ENCODE measurements around the gene FAM136A. TPM values are rescaled to one million over a fixed set of nuclear protein-coding genes. Genes with fewer than 3 reads are reported as not detected.

The FAM136A gene
- total and polyA plus RNA-seq, 2 of the 13 experiments (the other 11 are each of a cell fraction or from before 2014, with no cell fraction given), result 77.8 to 126 TPM

DNA sequence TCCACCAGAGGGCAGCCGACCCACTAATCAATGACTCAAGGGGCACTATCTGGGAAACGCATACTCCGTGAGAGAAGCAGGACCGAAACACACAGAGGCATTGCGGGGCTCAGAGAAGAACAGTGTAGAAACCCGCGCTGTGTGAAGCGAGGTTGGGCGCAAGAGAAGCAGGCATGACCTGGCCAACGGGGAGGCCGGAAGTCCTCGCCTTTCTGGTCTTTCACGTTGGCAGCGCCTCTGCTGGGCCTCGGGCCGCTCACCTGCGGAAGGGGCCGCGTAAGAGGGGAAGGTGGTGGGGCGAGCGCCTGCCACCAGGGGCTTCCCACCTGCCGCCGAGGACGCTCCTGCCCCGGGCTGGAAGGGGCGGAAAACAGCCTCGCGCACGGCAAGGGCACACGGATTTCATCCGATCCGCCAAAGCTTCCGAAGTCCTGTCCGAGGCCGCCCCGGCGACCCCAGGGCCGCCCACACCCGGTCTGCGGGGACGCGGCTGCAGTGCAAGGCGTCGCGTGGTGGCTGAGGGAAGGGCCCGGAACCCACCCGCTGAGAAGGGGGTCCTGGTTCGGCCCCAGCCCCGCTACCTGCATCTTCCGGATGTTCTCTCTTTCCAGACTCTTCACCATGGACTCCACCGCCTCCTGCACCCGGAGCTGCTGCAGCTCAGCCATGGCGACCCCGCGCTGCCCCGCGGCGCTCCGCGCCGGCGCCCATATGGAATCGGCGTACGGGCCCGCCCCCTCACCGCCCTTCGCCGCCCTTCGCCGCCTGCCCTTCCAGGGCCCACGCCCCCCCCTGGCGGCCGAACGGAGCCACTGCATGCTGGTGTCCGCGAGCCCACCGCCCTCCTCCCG is at the start of gene FAM136A (continued):
- peak; percentile 77 for TF ChIP-seq TGIF2 (CRISPR knock-in tag; IDR thresholded peaks at IDR 0.05)
- no peak for TF ChIP-seq SP1 (IDR thresholded peaks at IDR 0.05)
- peak; percentile 83 for TF ChIP-seq SP1 (CRISPR knock-in tag; IDR thresholded peaks at IDR 0.05)
- no peak for TF ChIP-seq NPAS2 (CRISPR knock-in tag; IDR thresholded peaks at IDR 0.05; ENCODE audit: borderline replicate concordance)
- peak; percentile 94; the same call in 1 of the 2 replicates for TF ChIP-seq ZFP91 (CRISPR knock-in tag; IDR thresholded peaks at IDR 0.05; ENCODE audit: borderline replicate concordance)
- TF ChIP-seq ZNF264 (CRISPR knock-in tag; IDR thresholded peaks at IDR 0.05), result peak; percentile 83; the same call in 1 of the 2 replicates
- TF ChIP-seq, protein P1, sequence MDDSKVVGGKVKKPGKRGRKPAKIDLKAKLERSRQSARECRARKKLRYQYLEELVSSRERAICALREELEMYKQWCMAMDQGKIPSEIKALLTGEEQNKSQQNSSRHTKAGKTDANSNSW (CRISPR knock-in tag; IDR thresholded peaks at IDR 0.05; ENCODE audit: borderline replicate concordance), result peak; percentile 71; the same call in 1 of the 2 replicates
- peak; percentile 89 for TF ChIP-seq IKZF5 (CRISPR knock-in tag; IDR thresholded peaks at IDR 0.05)
- TF ChIP-seq RAD21 (CRISPR knock-in tag; IDR thresholded peaks at IDR 0.05), result peak; percentile 70
- TF ChIP-seq ZC3H4 (CRISPR knock-in tag; IDR thresholded peaks at IDR 0.05; ENCODE audit: borderline replicate concordance), result 0 out of 2 replicates have a peak, but pooled peaks have one; percentile 18
- TF ChIP-seq ETV5 (CRISPR knock-in tag; IDR thresholded peaks at IDR 0.05; ENCODE audit: borderline replicate concordance), result peak; percentile 89
- TF ChIP-seq, protein P2, sequence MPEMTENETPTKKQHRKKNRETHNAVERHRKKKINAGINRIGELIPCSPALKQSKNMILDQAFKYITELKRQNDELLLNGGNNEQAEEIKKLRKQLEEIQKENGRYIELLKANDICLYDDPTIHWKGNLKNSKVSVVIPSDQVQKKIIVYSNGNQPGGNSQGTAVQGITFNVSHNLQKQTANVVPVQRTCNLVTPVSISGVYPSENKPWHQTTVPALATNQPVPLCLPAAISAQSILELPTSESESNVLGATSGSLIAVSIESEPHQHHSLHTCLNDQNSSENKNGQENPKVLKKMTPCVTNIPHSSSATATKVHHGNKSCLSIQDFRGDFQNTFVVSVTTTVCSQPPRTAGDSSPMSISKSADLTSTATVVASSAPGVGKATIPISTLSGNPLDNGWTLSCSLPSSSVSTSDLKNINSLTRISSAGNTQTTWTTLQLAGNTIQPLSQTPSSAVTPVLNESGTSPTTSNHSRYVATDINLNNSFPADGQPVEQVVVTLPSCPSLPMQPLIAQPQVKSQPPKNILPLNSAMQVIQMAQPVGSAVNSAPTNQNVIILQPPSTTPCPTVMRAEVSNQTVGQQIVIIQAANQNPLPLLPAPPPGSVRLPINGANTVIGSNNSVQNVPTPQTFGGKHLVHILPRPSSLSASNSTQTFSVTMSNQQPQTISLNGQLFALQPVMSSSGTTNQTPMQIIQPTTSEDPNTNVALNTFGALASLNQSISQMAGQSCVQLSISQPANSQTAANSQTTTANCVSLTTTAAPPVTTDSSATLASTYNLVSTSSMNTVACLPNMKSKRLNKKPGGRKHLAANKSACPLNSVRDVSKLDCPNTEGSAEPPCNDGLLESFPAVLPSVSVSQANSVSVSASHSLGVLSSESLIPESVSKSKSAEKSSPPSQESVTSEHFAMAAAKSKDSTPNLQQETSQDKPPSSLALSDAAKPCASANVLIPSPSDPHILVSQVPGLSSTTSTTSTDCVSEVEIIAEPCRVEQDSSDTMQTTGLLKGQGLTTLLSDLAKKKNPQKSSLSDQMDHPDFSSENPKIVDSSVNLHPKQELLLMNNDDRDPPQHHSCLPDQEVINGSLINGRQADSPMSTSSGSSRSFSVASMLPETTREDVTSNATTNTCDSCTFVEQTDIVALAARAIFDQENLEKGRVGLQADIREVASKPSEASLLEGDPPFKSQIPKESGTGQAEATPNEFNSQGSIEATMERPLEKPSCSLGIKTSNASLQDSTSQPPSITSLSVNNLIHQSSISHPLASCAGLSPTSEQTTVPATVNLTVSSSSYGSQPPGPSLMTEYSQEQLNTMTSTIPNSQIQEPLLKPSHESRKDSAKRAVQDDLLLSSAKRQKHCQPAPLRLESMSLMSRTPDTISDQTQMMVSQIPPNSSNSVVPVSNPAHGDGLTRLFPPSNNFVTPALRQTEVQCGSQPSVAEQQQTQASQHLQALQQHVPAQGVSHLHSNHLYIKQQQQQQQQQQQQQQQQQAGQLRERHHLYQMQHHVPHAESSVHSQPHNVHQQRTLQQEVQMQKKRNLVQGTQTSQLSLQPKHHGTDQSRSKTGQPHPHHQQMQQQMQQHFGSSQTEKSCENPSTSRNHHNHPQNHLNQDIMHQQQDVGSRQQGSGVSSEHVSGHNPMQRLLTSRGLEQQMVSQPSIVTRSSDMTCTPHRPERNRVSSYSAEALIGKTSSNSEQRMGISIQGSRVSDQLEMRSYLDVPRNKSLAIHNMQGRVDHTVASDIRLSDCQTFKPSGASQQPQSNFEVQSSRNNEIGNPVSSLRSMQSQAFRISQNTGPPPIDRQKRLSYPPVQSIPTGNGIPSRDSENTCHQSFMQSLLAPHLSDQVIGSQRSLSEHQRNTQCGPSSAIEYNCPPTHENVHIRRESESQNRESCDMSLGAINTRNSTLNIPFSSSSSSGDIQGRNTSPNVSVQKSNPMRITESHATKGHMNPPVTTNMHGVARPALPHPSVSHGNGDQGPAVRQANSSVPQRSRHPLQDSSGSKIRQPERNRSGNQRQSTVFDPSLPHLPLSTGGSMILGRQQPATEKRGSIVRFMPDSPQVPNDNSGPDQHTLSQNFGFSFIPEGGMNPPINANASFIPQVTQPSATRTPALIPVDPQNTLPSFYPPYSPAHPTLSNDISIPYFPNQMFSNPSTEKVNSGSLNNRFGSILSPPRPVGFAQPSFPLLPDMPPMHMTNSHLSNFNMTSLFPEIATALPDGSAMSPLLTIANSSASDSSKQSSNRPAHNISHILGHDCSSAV (CRISPR knock-in tag; IDR thresholded peaks at IDR 0.05; ENCODE audit: borderline replicate concordance), result peak; percentile 86; the same call in 1 of the 2 replicates
- TF ChIP-seq AHR (CRISPR knock-in tag; IDR thresholded peaks at IDR 0.05), result peak; percentile 91; the same call in 1 of the 2 replicates
- no peak for TF ChIP-seq ZNF720 (CRISPR knock-in tag; IDR thresholded peaks at IDR 0.05)
- no peak for TF ChIP-seq REXO4 (CRISPR knock-in tag; IDR thresholded peaks at IDR 0.05; ENCODE audit: borderline replicate concordance)
- 0 out of 2 replicates have a peak, but pooled peaks have one; percentile 22 for TF ChIP-seq ARNT2 (CRISPR knock-in tag; IDR thresholded peaks at IDR 0.05; ENCODE audit: low read depth)
- peak; percentile 81; the same call in 1 of the 2 replicates for TF ChIP-seq ZNF337 (CRISPR knock-in tag; IDR thresholded peaks at IDR 0.05; ENCODE audit: borderline replicate concordance, low read depth)
- 0 out of 2 replicates have a peak, but pooled peaks have one; percentile 62 for TF ChIP-seq ZNF761 (CRISPR knock-in tag; conservative IDR thresholded peaks at IDR 0.05)

Measured in HepG2 (cell line).